HG02840 (cell line): ENCODE results near the gene NFKBIZ.
"Not testable (repeated sequence)": the region's sequence is repeated elsewhere in the genome, so short reads cannot be mapped to it uniquely, and the experiment has no call there.

Experiments used
- ATAC-seq: cut with Tn5 transposase; IDR thresholded peaks from one replicate; pipeline ENCODE4 v1.9.1; 2021; ENCODE audit warnings: mild to moderate bottlenecking, moderate library complexity, moderate number of reproducible peaks; ENCODE audit not compliant: unreplicated experiment, low FRiP score

NFKBIZ gene

GRCh38 chr3:101905573-101905972 lies 56.3 kb downstream of the NFKBIZ start:
- ATAC-seq, result not testable (repeated sequence)
